ENCODE measurements around the gene C1QTNF1.

C1QTNF1 gene

GRCh38 chr17:78986649-78987328, 37.2 kb upstream of the C1QTNF1 start:
- POLR2A ChIA-PET = no interaction called here
- CTCF ChIA-PET = interaction anchor here (1.1 to 3.0 kb wide), 4 partner anchors 9 to 21 kb away, joined by 3 to 18 read pairs (median 4); no protein-coding TSS in a partner anchor

GRCh38 chr17:78988152-78988551, 35.8 kb upstream of the C1QTNF1 start:
- POLR2A ChIA-PET = no interaction called here
- CTCF ChIA-PET = interaction anchor here (1.0 to 1.5 kb wide), 3 partner anchors 9 to 20 kb away, joined by 3 read pairs; no protein-coding TSS in a partner anchor
- no peak for DNase-seq (ENCODE audit: low read depth, low spot score)
- TF ChIP-seq CTCF (IDR thresholded peaks at IDR 0.05; ENCODE audit: insufficient read depth, low read length, missing control alignments) = no peak
- H3K4me3 ChIP-seq (ENCODE audit: low read depth, low read length) = no peak overlapping the region

More at GRCh38 chr17:78986649-78987328, 37.2 kb upstream of the C1QTNF1 start:
- no peak for DNase-seq (ENCODE audit: low read depth, low spot score)
- TF ChIP-seq CTCF (IDR thresholded peaks at IDR 0.05; ENCODE audit: insufficient read depth, low read length, missing control alignments) = no peak
- peak overlapping the region; percentile 42 for H3K4me3 ChIP-seq (ENCODE audit: low read depth, low read length)

GRCh38 chr17:78990349-78991016, 33.5 kb upstream of the C1QTNF1 start:
- H3K4me3 ChIP-seq (ENCODE audit: low read depth, low read length) = no peak overlapping the region
- ChIA-PET CTCF (interaction anchor here (1.2 to 1.3 kb wide), 4 partner anchors 9 to 124 kb away, joined by 3 to 5 read pairs (median 4); no protein-coding TSS in a partner anchor), POLR2A (interaction anchor here (1.0 kb wide), 1 partner anchor 19 kb away, joined by 3 read pairs; the partner anchor contains the start of gene CANT1)
- TF ChIP-seq CTCF (IDR thresholded peaks at IDR 0.05; ENCODE audit: insufficient read depth, low read length, missing control alignments) = no peak
- no peak for DNase-seq (ENCODE audit: low read depth, low spot score)

- DNase-seq (ENCODE audit: low read depth, low spot score) = no peak
- POLR2A ChIA-PET = interaction anchor here (1.0 kb wide), 1 partner anchor 19 kb away, joined by 3 read pairs; the partner anchor contains the start of gene CANT1
- CTCF ChIA-PET = interaction anchor here (1.2 to 1.3 kb wide), 3 partner anchors 12 to 125 kb away, joined by 3 to 5 read pairs (median 4); no protein-coding TSS in a partner anchor
- no peak for TF ChIP-seq CTCF (IDR thresholded peaks at IDR 0.05; ENCODE audit: insufficient read depth, low read length, missing control alignments)
- no peak overlapping the region for H3K4me3 ChIP-seq (ENCODE audit: low read depth, low read length)
Observed at GRCh38 chr17:78991017-78991738, 32.8 kb upstream of the C1QTNF1 start.

- H3K4me3 ChIP-seq (ENCODE audit: low read depth, low read length) = no peak overlapping the region
- ChIA-PET POLR2A (no interaction called here), CTCF (interaction anchor here (1.2 to 4.0 kb wide), 5 partner anchors 9 to 126 kb away, joined by 3 to 28 read pairs (median 5); no protein-coding TSS in a partner anchor)
- TF ChIP-seq CTCF (IDR thresholded peaks at IDR 0.05; ENCODE audit: insufficient read depth, low read length, missing control alignments) = no peak
- DNase-seq (ENCODE audit: low read depth, low spot score) = no peak
Observed at GRCh38 chr17:78991906-78992532, 31.9 kb upstream of the C1QTNF1 start.
